Neural progenitor cell (in vitro differentiated cells): ENCODE data around the gene FARSA.

Experiments used
- CTCF ChIP-seq: fragments of 200-600 bp; sonication (generic); IDR thresholded peaks from 2 replicates; pipeline ENCODE4 v1.5.1; 2017; ENCODE audit warnings: antibody characterized with exemption, mild to moderate bottlenecking
- EZH2 ChIP-seq: fragments of 200-600 bp; sonication (generic); IDR thresholded peaks from 2 replicates; pipeline ENCODE4 v1.6.1; 2017; ENCODE audit warnings: antibody characterized with exemption, mild to moderate bottlenecking, moderate library complexity
- EZH2phosphoT487 ChIP-seq: fragments of 200-600 bp; sonication (generic); IDR thresholded peaks from 2 replicates; pipeline ENCODE4 v1.6.1; 2017; ENCODE audit warnings: antibody characterized with exemption

- TF ChIP-seq CTCF, result no peak
- TF ChIP-seq EZH2, result no peak
- no peak for TF ChIP-seq EZH2phosphoT487
Measured at GRCh38 chr19:12930002-12930645, 3.4 kb downstream of the FARSA start.
